CD4-positive, CD25-positive, alpha-beta regulatory T cell (primary cell): ENCODE measurements around the gene SNRPF. TPM values are rescaled to one million over a fixed set of nuclear protein-coding genes. Genes with fewer than 3 reads are reported as not detected.

Source experiments
- polyA plus RNA-seq, 4 donors: library from polyadenylated mRNA; unstranded; fragments of 300-500 nt; fragmentation: Illumina TruSeq; gene quantifications; one replicate each; pipeline ENCODE4 v1.2.3, GENCODE V29; 2021
- total RNA-seq: library from RNA; stranded (reverse); gene quantifications from one replicate; pipeline ENCODE4 v1.2.3, GENCODE V29; 2022

SNRPF gene
- total and polyA plus RNA-seq, 5 donors from 2014 or later, result 22.4 to 61.1 (median 46.5) TPM

Other genes starting within 250 kb of the SNRPF start
- gene NTN4, start 68.2 kb upstream of the SNRPF start, total RNA-seq, result not detected
- gene NTN4, start 68.2 kb upstream of the SNRPF start, polyA plus RNA-seq, result under 1 TPM in 1 of 4 donors, not detected in 3; 0.16 TPM
- not detected for gene CCDC38, start 83.7 kb downstream of the SNRPF start, total RNA-seq
- gene CCDC38, start 83.7 kb downstream of the SNRPF start, polyA plus RNA-seq, result not detected
- gene AMDHD1, start 84.4 kb downstream of the SNRPF start, total RNA-seq, result 0.67 TPM
- gene AMDHD1, start 84.4 kb downstream of the SNRPF start, polyA plus RNA-seq, result under 1 TPM in 2 of 4 donors, not detected in 2; 0.23 to 0.86 TPM
- gene HAL, start 137.4 kb downstream of the SNRPF start, total RNA-seq, result 0.57 TPM
- not detected for gene HAL, start 137.4 kb downstream of the SNRPF start, polyA plus RNA-seq
- gene LTA4H, start 176.6 kb downstream of the SNRPF start, total RNA-seq, result 38.1 TPM
- 10 to 100 TPM; 63.0 to 79.1 (median 71.3) TPM for gene LTA4H, start 176.6 kb downstream of the SNRPF start, polyA plus RNA-seq